K562 treated with DMSO at 1 percent for 24 hours (cell line): ENCODE data around the gene PIGC. TPM values are rescaled to one million over a fixed set of nuclear protein-coding genes. Genes with fewer than 3 reads are reported as not detected.

Experiments used
- total RNA-seq: library from RNA; unstranded; fragments of 300-600 nt; gene quantifications from 2 replicates; pipeline ENCODE4 v1.2.3, GENCODE V29; 2022; ENCODE audit warnings: low read depth; ENCODE audit not compliant: insufficient read depth

The PIGC gene
- 74.2 and 76.7 TPM in 2 replicates for total RNA-seq

DNA sequence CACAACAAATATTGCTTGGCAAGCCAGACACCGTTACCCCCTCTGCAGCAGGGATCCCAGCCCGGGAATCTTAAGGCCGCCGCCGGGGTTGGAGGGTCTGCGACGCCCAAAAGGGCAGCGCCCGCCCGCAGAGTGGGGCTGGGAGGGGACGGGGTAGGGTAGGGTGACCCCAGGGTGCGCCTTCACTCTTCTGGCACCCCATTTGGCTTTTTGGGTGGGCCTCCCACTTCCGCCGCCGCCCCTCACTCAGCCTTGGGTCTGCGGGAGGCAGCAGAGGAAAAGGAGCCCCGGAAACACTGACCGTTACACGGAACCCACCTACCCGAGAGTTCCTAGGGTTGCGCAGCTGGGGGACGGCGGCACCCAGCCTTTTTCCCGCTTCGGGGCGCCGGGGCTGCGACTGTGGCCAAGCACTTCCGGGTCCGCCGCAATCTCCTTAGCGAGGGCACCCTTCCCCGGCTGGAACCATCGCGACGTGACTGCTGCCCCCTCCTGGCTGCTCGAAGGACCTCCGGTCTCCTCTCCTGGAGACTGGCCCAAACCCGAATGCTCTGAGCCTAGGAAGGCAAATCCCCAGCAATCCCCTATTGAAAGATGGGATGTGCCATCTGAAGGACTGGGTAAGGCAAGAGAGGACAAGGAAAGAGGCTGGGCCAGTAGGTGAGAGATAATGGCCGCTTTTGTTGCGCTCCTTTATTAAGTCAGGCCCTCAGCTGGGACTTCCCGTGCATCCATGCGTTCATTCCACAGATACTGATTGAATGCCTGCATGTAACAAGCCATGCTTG is at the start of gene PIGC:
PIGC (minus strand) TSS at position 404 of the 788 bp plus-strand sequence. CDS start 1,447 bp downstream, outside the sequence.

DNA sequence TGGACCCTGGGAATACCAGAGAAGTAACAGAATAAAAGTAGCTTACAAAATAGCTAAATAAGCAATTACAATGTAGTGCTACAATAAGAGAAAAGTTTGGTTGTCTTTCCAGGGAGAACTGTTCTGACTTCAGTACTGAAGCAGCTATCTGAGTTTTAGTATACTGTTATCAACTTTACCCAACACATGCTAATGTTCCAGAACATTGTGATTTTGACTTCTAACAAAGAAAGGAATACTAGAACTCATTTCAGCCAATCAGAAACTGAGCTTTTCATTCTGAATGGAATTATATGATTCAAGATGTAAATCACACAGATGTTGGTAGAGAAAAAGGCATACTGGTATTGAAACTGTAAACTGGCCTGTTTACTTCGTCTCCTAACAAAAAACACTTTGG is 23.5 kb downstream of the PIGC start, which contains the start of gene C1orf105:
C1orf105 (plus strand) TSS at position 301 of the 400 bp plus-strand sequence. CDS start 201 bp downstream, outside the sequence.

Other genes starting within 250 kb of the PIGC start
- not detected in 2 replicates for gene C1orf105, start 23.4 kb downstream of the PIGC start, total RNA-seq
- 9.0 and 11.6 TPM in 2 replicates for gene SUCO, start 89.1 kb upstream of the PIGC start, total RNA-seq
- not detected in 2 replicates for gene FASLG, start 215.0 kb upstream of the PIGC start, total RNA-seq